Sigmoid colon (tissue), 7 donors: ENCODE data around the gene PXDN. TPM values are rescaled to one million over a fixed set of nuclear protein-coding genes. Genes with fewer than 3 reads are reported as not detected.

Source experiments
- DNase-seq: peaks from one replicate; pipeline ENCODE4 v3.0.0-alpha.2; 2019
- H3K27ac ChIP-seq, 4 donors: fragments of 200-600 bp; sonication (generic); one replicate each; pipeline ENCODE4 v1.5.1; 2016 to 2019; ENCODE audit warnings: mild to moderate bottlenecking in 1 of 4
- H3K27me3 ChIP-seq, 3 donors: fragments of 200-600 bp; sonication (generic); one replicate each; pipeline ENCODE4 v1.5.1; 2019; ENCODE audit warnings: mild to moderate bottlenecking in 1 of 3
- H3K36me3 ChIP-seq, 4 donors: fragments of 200-600 bp; sonication (generic); one replicate each; pipeline ENCODE4 v1.5.1; 2016 to 2019
- H3K4me1 ChIP-seq, 4 donors: fragments of 200-600 bp; sonication (generic); one replicate each; pipeline ENCODE4 v1.5.1; 2017 to 2019
- H3K4me3 ChIP-seq, 4 donors: fragments of 200-600 bp; sonication (generic); one replicate each; pipeline ENCODE4 v1.5.1; 2017 to 2019; ENCODE audit warnings: mild to moderate bottlenecking in 2 of 4, moderate library complexity in 1 of 4
- H3K9me3 ChIP-seq, 4 donors: fragments of 200-600 bp in 3 of 4; sonication (generic) in 3 of 4; one replicate each; pipeline versions ENCODE4 v1.5.1 to v1.6.1; 2013 to 2019
- CTCF ChIP-seq, 4 experiments: fragments of 450-650 bp in 3 of 4; fragments of 200-600 bp in 1 of 4; IDR thresholded peaks; one replicate each; pipeline ENCODE4 v1.5.1; 2016 to 2019; ENCODE audit warnings: antibody characterized with exemption in 4 of 4, mild to moderate bottlenecking in 3 of 4, moderate library complexity in 2 of 4
- EP300 ChIP-seq, 4 donors: sonication (generic); formaldehyde crosslinking; IDR thresholded peaks; one replicate each; pipeline ENCODE4 v1.6.1; 2017; ENCODE audit warnings: antibody characterized with exemption in 4 of 4
- POLR2A ChIP-seq, 2 donors: fragments of 450-650 bp; IDR thresholded peaks; one replicate each; pipeline ENCODE4 v1.6.1; 2016; ENCODE audit warnings: antibody characterized with exemption in 2 of 2, mild to moderate bottlenecking in 2 of 2, moderate library complexity in 2 of 2
- POLR2AphosphoS5 ChIP-seq, 4 donors: sonication (generic); formaldehyde crosslinking; IDR thresholded peaks; one replicate each; pipeline ENCODE4 v1.6.1; 2017; ENCODE audit warnings: antibody characterized with exemption in 4 of 4
- WGBS, 2 donors: extraction: QIAGEN DNeasy Blood & Tissue Kit; methylation state at CpG; one replicate each; pipeline ENCODE4 v1.1.7; 2013; 5-methylcytosine and 5-hydroxymethylcytosine counted together
- intact Hi-C: fragments of 100-400 bp; cut with DNase I; formaldehyde crosslinking; loops from one replicate; pipeline ENCODE4 v1.15.1; 2023
- polyA plus RNA-seq, 3 donors: library from polyadenylated mRNA; stranded (reverse); fragments of 200-250 nt; gene quantifications; one replicate each; pipeline ENCODE4 v1.2.3, GENCODE V29; 2013
- total RNA-seq, 4 donors: library from RNA; depleted of rRNA; stranded (reverse); fragments of >200 nt; gene quantifications; one replicate each; pipeline ENCODE4 v1.1.0, GENCODE V29; 2016
- donor health status: healthy with polysubstance abuse.
- donor health status: Bipolar disorder and iron deficiency.
- donor health status: healthy.

The PXDN gene
- total and polyA plus RNA-seq, 7 donors = 1.2 to 126 (median 34.4) TPM

- no peaks in the 10 kb centered on the region for H3K9me3 ChIP-seq
- H3K27ac ChIP-seq = no peak overlapping the region
- no peak for DNase-seq
- 86 to 90% methylated on average over 18 of the region's 18 CpGs for WGBS, 2 donors
- TF ChIP-seq POLR2AphosphoS5 (IDR thresholded peaks at IDR 0.05) (no peak), CTCF (IDR thresholded peaks at IDR 0.05) (no peak), POLR2A (IDR thresholded peaks at IDR 0.05) (no peak)
- H3K4me3 ChIP-seq = no peak overlapping the region
- H3K36me3 ChIP-seq = no peaks in the 10 kb centered on the region
- intact Hi-C loops = no loop called here
- H3K27me3 ChIP-seq = no peaks in the 10 kb centered on the region
- H3K4me1 ChIP-seq = peaks cover 0 to 30% (median 21%) of the 10 kb centered on the region in 4 donors
Measured at GRCh38 chr2:1788478-1788959, 44.2 kb upstream of the PXDN start.

GRCh38 chr2:1787755-1788477, 43.6 kb upstream of the PXDN start:
- no peak for DNase-seq
- WGBS, 2 donors = 23 to 71% methylated on average over 10 of the region's 10 CpGs
- TF ChIP-seq CTCF (IDR thresholded peaks at IDR 0.05) (no peak), POLR2AphosphoS5 (IDR thresholded peaks at IDR 0.05) (no peak), POLR2A (IDR thresholded peaks at IDR 0.05) (no peak), EP300 (IDR thresholded peaks at IDR 0.05) (no peak)

GRCh38 chr2:1784986-1785617, 40.8 kb upstream of the PXDN start:
- no peak for DNase-seq
- intact Hi-C loops = no loop called here
- Histone ChIP-seq H3K4me3 (no peak overlapping the region), H3K27me3 (no peaks in the 10 kb centered on the region), H3K36me3 (no peaks in the 10 kb centered on the region), H3K4me1 (no peaks in the 10 kb centered on the region), H3K9me3 (no peaks in the 10 kb centered on the region), H3K27ac (peak overlapping the region in 1 of 4 donors; percentile 23)
- no peak for TF ChIP-seq POLR2A (IDR thresholded peaks at IDR 0.05)
- no peak for TF ChIP-seq CTCF (IDR thresholded peaks at IDR 0.05)
- TF ChIP-seq EP300 (IDR thresholded peaks at IDR 0.05) = peak in 1 of 4 donors; percentile 84
- peak in 1 of 4 donors; percentile 66 for TF ChIP-seq POLR2AphosphoS5 (IDR thresholded peaks at IDR 0.05)
- WGBS, 2 donors = 85 to 91% methylated on average over 19 of the region's 19 CpGs

More at GRCh38 chr2:1787755-1788477, 43.6 kb upstream of the PXDN start:
- H3K9me3 ChIP-seq = no peaks in the 10 kb centered on the region
- no peak overlapping the region for H3K27ac ChIP-seq
- no peaks in the 10 kb centered on the region for H3K27me3 ChIP-seq
- peaks cover 0 to 26% (median 21%) of the 10 kb centered on the region in 4 donors for H3K4me1 ChIP-seq
- H3K4me3 ChIP-seq = no peak overlapping the region
- no peaks in the 10 kb centered on the region for H3K36me3 ChIP-seq
- intact Hi-C loops = no loop called here

GRCh38 chr2:1784087-1784486, 39.8 kb upstream of the PXDN start:
- H3K9me3 ChIP-seq = no peaks in the 10 kb centered on the region
- no peaks in the 10 kb centered on the region for H3K36me3 ChIP-seq
- H3K4me3 ChIP-seq = no peak overlapping the region
- WGBS, 2 donors = 58 to 62% methylated on average over 21 of the region's 21 CpGs
- no peak for TF ChIP-seq EP300 (IDR thresholded peaks at IDR 0.05)
- no peak for TF ChIP-seq POLR2A (IDR thresholded peaks at IDR 0.05)
- no peak for TF ChIP-seq POLR2AphosphoS5 (IDR thresholded peaks at IDR 0.05)
- no peak for TF ChIP-seq CTCF (IDR thresholded peaks at IDR 0.05)
- no peaks in the 10 kb centered on the region for H3K4me1 ChIP-seq
- intact Hi-C loops = no loop called here
- no peaks in the 10 kb centered on the region for H3K27me3 ChIP-seq
- no peak for DNase-seq
- H3K27ac ChIP-seq = no peak overlapping the region
